Gastrocnemius medialis (tissue), 4 donors: Measurements from ENCODE around the gene RHBDD1. TPM values are rescaled to one million over a fixed set of nuclear protein-coding genes. Genes with fewer than 3 reads are reported as not detected.

Source experiments
- ATAC-seq, 2 donors: fragments of 150-250 bp; one replicate each; pipeline ENCODE4 v1.9.1; 2016
- DNase-seq, 2 donors: peaks; one replicate each; pipeline ENCODE4 v3.0.0-alpha.2; 2019
- H3K27ac ChIP-seq, 4 donors: fragments of 200-600 bp; sonication (generic); 1 replicate in 1 of 4; 2 replicates in 3 of 4; pipeline ENCODE4 v1.5.1; 2016 to 2018; ENCODE audit warnings: mild to moderate bottlenecking in 2 of 4, moderate library complexity in 1 of 4
- H3K27me3 ChIP-seq, 3 donors: fragments of 200-600 bp; sonication (generic) in 2 of 3; 1 replicate in 1 of 3; 2 replicates in 2 of 3; pipeline versions ENCODE4 v1.5.1 to v1.6.0; 2016 to 2019; ENCODE audit warnings: mild to moderate bottlenecking in 1 of 3, moderate library complexity in 1 of 3
- H3K36me3 ChIP-seq, 2 donors: fragments of 200-600 bp; sonication (generic) in 1 of 2; one replicate each; pipeline ENCODE4 v1.5.1; 2017 to 2018
- H3K4me1 ChIP-seq, 2 donors: fragments of 200-600 bp; sonication (generic) in 1 of 2; one replicate each; pipeline ENCODE4 v1.5.1; 2016 to 2017; ENCODE audit warnings: mild to moderate bottlenecking in 2 of 2
- H3K4me3 ChIP-seq, 4 donors: fragments of 200-600 bp; sonication (generic) in 3 of 4; 1 replicate in 1 of 4; 2 replicates in 3 of 4; pipeline ENCODE4 v1.5.1; 2016 to 2019; ENCODE audit warnings: mild to moderate bottlenecking in 2 of 4
- H3K9me3 ChIP-seq, 3 donors: fragments of 200-600 bp; sonication (generic) in 2 of 3; 1 replicate in 1 of 3; 2 replicates in 2 of 3; pipeline ENCODE4 v1.5.1; 2016 to 2019
- POLR2A ChIP-seq, 2 donors: fragments of 450-650 bp; IDR thresholded peaks; one replicate each; pipeline ENCODE4 v1.6.1; 2017; ENCODE audit warnings: antibody characterized with exemption in 2 of 2, mild to moderate bottlenecking in 2 of 2, moderate library complexity in 2 of 2
- in situ Hi-C, 4 donors: fragments of 200-750 bp; cut with MboI; loops; one replicate each; pipeline versions ENCODE4 v1.15.0 to v1.8.0; 2017; ENCODE audit warnings: low sequenced_read_pairs in 4 of 4
- intact Hi-C: fragments of 100-400 bp; cut with DNase I; formaldehyde crosslinking; loops from one replicate; pipeline ENCODE4 v1.15.1; 2023; ENCODE audit warnings: low total_unique reads
- total RNA-seq, 4 donors: library from RNA; depleted of rRNA; stranded (reverse); fragments of >200 nt; gene quantifications; one replicate each; pipeline versions ENCODE4 v1.1.0 to v1.2.3, GENCODE V29; 2016
- TF ChIP-seq, protein P1 (sequence below), 5 experiments: fragments of 450-650 bp in 3 of 5; fragments of 200-600 bp in 2 of 5; sonication (generic) in 2 of 5; IDR thresholded peaks in 4 of 5; conservative IDR thresholded peaks in 1 of 5; 1 replicate in 4 of 5; 2 replicates in 1 of 5; pipeline ENCODE4 v1.5.1; 2016 to 2019; ENCODE audit warnings: antibody characterized with exemption in 5 of 5, mild to moderate bottlenecking in 3 of 5, moderate library complexity in 3 of 5

RHBDD1 gene
- total RNA-seq, 4 donors from 2014 or later = 6.2 to 14.2 (median 8.7) TPM

- in situ Hi-C loops = no loop called here
- DNase-seq (no peak), ATAC-seq (no peak)
These were observed 67.3 kb downstream of the RHBDD1 start for GRCh38 chr2:226903179-226903578.

DNA sequence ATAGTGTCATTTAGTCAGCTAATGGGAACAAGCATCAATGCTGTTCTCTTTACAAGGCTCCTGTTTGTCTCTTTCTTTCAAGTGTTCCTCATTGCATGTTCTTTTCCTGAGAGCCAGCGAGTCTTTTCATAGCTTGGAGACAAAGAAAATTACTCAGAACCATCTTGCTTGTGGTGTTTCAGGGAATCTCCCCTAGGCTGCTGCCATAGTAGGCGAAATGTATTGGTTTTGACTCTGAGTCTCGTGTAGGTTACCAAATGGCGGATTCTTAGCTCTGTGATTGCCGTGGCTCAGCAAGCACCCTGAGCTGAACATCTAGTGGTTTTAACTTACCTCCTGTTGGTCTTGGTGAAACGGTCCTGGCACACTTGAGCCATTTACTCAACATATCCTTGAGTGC is 68.7 kb downstream of the RHBDD1 start:
- ATAC-seq (no peak), DNase-seq (no peak)
- in situ Hi-C loops (no loop called here), intact Hi-C loops (no loop called here)
- Histone ChIP-seq H3K27me3 (no peaks in the 10 kb centered on the region), H3K36me3 (no peaks in the 10 kb centered on the region), H3K27ac (no peak overlapping the region), H3K9me3 (no peaks in the 10 kb centered on the region), H3K4me1 (no peaks in the 10 kb centered on the region), H3K4me3 (no peak overlapping the region)
- no peak for TF ChIP-seq POLR2A (IDR thresholded peaks at IDR 0.05)
- TF ChIP-seq, protein P1, sequence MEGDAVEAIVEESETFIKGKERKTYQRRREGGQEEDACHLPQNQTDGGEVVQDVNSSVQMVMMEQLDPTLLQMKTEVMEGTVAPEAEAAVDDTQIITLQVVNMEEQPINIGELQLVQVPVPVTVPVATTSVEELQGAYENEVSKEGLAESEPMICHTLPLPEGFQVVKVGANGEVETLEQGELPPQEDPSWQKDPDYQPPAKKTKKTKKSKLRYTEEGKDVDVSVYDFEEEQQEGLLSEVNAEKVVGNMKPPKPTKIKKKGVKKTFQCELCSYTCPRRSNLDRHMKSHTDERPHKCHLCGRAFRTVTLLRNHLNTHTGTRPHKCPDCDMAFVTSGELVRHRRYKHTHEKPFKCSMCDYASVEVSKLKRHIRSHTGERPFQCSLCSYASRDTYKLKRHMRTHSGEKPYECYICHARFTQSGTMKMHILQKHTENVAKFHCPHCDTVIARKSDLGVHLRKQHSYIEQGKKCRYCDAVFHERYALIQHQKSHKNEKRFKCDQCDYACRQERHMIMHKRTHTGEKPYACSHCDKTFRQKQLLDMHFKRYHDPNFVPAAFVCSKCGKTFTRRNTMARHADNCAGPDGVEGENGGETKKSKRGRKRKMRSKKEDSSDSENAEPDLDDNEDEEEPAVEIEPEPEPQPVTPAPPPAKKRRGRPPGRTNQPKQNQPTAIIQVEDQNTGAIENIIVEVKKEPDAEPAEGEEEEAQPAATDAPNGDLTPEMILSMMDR (IDR thresholded peaks at IDR 0.05 in 4 of 5, conservative IDR thresholded peaks at IDR 0.05 in 1 of 5) = no peak

More at GRCh38 chr2:226903179-226903578, 67.3 kb downstream of the RHBDD1 start:
- Histone ChIP-seq H3K9me3 (no peaks in the 10 kb centered on the region), H3K4me1 (no peaks in the 10 kb centered on the region), H3K4me3 (no peak overlapping the region), H3K27ac (no peak overlapping the region), H3K36me3 (no peaks in the 10 kb centered on the region), H3K27me3 (no peaks in the 10 kb centered on the region)
- intact Hi-C loops = no loop called here
- TF ChIP-seq POLR2A (IDR thresholded peaks at IDR 0.05) = no peak
- TF ChIP-seq, protein P1 (IDR thresholded peaks at IDR 0.05 in 4 of 5, conservative IDR thresholded peaks at IDR 0.05 in 1 of 5) = no peak

DNA sequence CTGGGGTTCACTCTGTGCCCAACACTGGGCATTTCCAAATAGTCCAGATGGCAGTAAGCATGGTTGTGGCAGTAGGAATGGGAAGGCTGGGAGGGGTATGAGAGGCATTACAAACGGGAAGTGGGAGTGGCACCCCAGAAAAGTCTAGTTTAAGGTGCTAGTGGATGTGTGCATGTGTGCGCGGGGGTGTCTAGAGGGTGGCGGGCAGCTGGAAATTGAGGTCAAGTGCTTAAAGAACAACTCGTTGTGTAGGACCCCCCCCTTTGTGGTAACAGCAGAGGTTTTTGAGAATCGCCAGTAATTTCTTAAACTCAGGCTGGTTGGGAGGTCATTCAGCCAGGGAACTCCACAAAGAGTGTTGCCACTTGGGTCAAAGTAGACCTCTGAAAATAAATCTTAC is 69.9 kb downstream of the RHBDD1 start:
- in situ Hi-C loops = no loop called here
- Histone ChIP-seq H3K4me1 (no peaks in the 10 kb centered on the region), H3K4me3 (no peak overlapping the region), H3K27me3 (no peaks in the 10 kb centered on the region), H3K36me3 (peaks cover 0 to 4% of the 10 kb centered on the region in 2 donors), H3K9me3 (no peaks in the 10 kb centered on the region), H3K27ac (no peak overlapping the region)
- ATAC-seq = no peak
- no peak for TF ChIP-seq POLR2A (IDR thresholded peaks at IDR 0.05)
- TF ChIP-seq, protein P1 (IDR thresholded peaks at IDR 0.05 in 4 of 5, conservative IDR thresholded peaks at IDR 0.05 in 1 of 5) = no peak
- intact Hi-C loops = no loop called here
- no peak for DNase-seq

- no peak for TF ChIP-seq POLR2A (IDR thresholded peaks at IDR 0.05)
- TF ChIP-seq, protein P1 (IDR thresholded peaks at IDR 0.05 in 4 of 5, conservative IDR thresholded peaks at IDR 0.05 in 1 of 5) = no peak
- intact Hi-C loops = no loop called here
- in situ Hi-C loops = no loop called here
- ATAC-seq (no peak), DNase-seq (no peak)
- Histone ChIP-seq H3K4me1 (no peaks in the 10 kb centered on the region), H3K36me3 (peaks cover 0 to 4% of the 10 kb centered on the region in 2 donors), H3K9me3 (no peaks in the 10 kb centered on the region), H3K27ac (no peak overlapping the region), H3K4me3 (no peak overlapping the region), H3K27me3 (no peaks in the 10 kb centered on the region)
These were observed 70.4 kb downstream of the RHBDD1 start for GRCh38 chr2:226906163-226906693.

- no peak for DNase-seq
- no peaks in the 10 kb centered on the region for H3K9me3 ChIP-seq
- no peak for ATAC-seq
- TF ChIP-seq POLR2A (IDR thresholded peaks at IDR 0.05) = no peak
- TF ChIP-seq, protein P1 (IDR thresholded peaks at IDR 0.05 in 4 of 5, conservative IDR thresholded peaks at IDR 0.05 in 1 of 5) = no peak
- no peak overlapping the region for H3K27ac ChIP-seq
- intact Hi-C loops (no loop called here), in situ Hi-C loops (no loop called here)
- peaks cover 0 to 4% of the 10 kb centered on the region in 2 donors for H3K36me3 ChIP-seq
- no peak overlapping the region for H3K4me3 ChIP-seq
- no peaks in the 10 kb centered on the region for H3K27me3 ChIP-seq
- no peaks in the 10 kb centered on the region for H3K4me1 ChIP-seq
These were observed 73.3 kb downstream of the RHBDD1 start for GRCh38 chr2:226909126-226909525.
